NAMALWA (cell line): ENCODE data around the gene NDUFAF8.
A peak's percentile ranks its signal among the peaks of the same experiment; 100 is the strongest.
"Not testable (repeated sequence)": the region's sequence is repeated elsewhere in the genome, so short reads cannot be mapped to it uniquely, and the experiment has no call there.

Experiments used
- DNase-seq: peaks from one replicate; pipeline ENCODE4 v3.0.0-alpha.2; 2015; ENCODE audit warnings: low spot score

NDUFAF8 gene

GRCh38 chr17:81222906-81223761 is 16.0 kb upstream of the NDUFAF8 start, which contains the start of gene CEP131:
Gene CEP131 (minus strand): TSS chr17:81222965. CDS start chr17:81220056, 2,909 bp downstream.
- peak; percentile 98 for DNase-seq

GRCh38 chr17:81223762-81224130 is 15.4 kb upstream of the NDUFAF8 start:
- no peak for DNase-seq

GRCh38 chr17:81227630-81228029 is 11.5 kb upstream of the NDUFAF8 start:
- DNase-seq = not testable (repeated sequence)

GRCh38 chr17:81228420-81228819 is 10.7 kb upstream of the NDUFAF8 start:
- peak; percentile 72 for DNase-seq

GRCh38 chr17:81228834-81229665 is 10.1 kb upstream of the NDUFAF8 start:
- DNase-seq = no peak

- DNase-seq = no peak
Observed at GRCh38 chr17:81229666-81229920, 9.5 kb upstream of the NDUFAF8 start.

GRCh38 chr17:81230043-81230820 is 8.9 kb upstream of the NDUFAF8 start:
- peak; percentile 31 for DNase-seq

- peak; percentile 29 for DNase-seq
Observed at GRCh38 chr17:81231121-81231645, 7.9 kb upstream of the NDUFAF8 start.

- no peak for DNase-seq
Observed at GRCh38 chr17:81231766-81232581, 7.1 kb upstream of the NDUFAF8 start.

GRCh38 chr17:81232616-81233241 is 6.4 kb upstream of the NDUFAF8 start:
- no peak for DNase-seq

GRCh38 chr17:81233316-81233715 is 5.8 kb upstream of the NDUFAF8 start:
- no peak for DNase-seq

GRCh38 chr17:81233811-81234505 is 5.2 kb upstream of the NDUFAF8 start:
- DNase-seq = no peak

- DNase-seq = no peak
Observed at GRCh38 chr17:81234506-81234855, 4.6 kb upstream of the NDUFAF8 start.

- DNase-seq = no peak
Observed at GRCh38 chr17:81234940-81235821, 3.9 kb upstream of the NDUFAF8 start.

- DNase-seq = no peak
Observed at GRCh38 chr17:81235822-81236740, 3.0 kb upstream of the NDUFAF8 start.

GRCh38 chr17:81236784-81237183 is 2.3 kb upstream of the NDUFAF8 start:
- no peak for DNase-seq

- DNase-seq = peak; percentile 62
Observed at GRCh38 chr17:81237591-81238489, 1.3 kb upstream of the NDUFAF8 start.
